GM19193 (cell line): ENCODE measurements around the gene DUSP16.

ENCODE experiments used
- POLR2A ChIP-seq: IDR thresholded peaks from 4 replicates; pipeline ENCODE4 v1.6.1; 2011; ENCODE audit not compliant: insufficient read depth, insufficient read length; ENCODE audit errors: extremely low read depth

Gene DUSP16

DNA sequence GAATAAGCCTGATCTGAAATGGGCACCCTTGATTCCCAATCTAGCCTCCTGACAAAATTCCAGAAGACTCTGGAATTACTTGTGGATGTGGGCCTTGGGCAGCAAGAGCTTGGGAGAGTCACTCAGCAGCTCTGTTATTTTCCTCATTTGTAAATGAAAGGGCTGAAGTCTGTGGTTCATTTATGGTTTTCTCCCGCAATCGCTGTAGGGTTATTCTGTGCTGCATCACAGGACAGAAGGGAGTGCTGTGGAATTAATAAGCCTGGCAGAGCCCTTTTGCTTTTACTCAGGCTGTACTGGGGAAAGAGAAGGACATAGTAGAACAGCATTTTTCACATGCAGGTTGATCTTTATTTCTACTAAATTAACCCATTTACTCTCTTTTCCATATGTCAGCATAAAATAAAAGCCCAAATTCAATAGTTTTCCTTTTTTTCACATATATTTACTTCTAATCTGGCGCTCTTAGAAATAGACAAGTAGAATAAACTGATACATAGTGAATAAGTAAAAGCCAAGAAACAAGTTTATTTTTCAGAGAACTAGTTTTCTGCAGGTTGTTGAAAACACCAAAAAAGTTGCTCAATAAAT, 49.2 kb downstream of the DUSP16 start:
- TF ChIP-seq POLR2A: no peak

DNA sequence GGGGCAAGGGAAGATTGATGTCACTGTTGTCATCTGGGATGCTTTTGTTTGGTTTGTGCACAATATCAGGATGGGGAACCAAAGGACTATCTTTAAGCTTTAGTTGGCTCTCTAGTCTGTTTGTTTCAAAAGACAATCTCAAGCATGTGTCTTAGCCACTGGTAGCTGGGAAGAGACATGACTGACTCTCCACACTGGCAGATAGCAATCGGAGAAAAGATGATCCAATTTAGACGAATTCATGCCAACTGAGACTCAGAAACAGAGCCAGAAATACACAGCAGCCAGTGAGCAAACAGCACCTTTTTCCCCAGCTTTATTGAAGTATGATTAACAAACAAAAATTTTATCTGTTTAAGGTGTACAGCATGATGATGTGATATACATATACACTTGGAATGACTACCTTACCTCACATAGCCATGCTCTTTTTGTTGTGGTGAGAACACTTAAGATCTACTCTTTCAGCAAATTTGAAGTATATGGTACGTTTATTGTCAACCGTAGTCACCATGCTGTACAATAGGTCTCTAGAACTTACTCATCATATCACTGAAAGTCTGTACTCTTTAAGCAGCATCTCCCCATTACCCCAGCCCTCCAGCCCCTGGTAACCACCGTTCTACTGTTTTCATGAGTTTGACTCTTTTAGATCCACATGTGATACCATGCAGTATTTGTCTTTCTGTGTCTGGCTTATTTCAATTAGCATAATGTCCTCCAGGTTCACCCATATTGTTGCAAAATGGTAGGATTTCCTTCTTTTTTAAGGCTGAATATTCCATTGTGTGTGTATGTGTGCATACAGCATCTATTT, 50.6 kb downstream of the DUSP16 start:
- no peak for TF ChIP-seq POLR2A

DNA sequence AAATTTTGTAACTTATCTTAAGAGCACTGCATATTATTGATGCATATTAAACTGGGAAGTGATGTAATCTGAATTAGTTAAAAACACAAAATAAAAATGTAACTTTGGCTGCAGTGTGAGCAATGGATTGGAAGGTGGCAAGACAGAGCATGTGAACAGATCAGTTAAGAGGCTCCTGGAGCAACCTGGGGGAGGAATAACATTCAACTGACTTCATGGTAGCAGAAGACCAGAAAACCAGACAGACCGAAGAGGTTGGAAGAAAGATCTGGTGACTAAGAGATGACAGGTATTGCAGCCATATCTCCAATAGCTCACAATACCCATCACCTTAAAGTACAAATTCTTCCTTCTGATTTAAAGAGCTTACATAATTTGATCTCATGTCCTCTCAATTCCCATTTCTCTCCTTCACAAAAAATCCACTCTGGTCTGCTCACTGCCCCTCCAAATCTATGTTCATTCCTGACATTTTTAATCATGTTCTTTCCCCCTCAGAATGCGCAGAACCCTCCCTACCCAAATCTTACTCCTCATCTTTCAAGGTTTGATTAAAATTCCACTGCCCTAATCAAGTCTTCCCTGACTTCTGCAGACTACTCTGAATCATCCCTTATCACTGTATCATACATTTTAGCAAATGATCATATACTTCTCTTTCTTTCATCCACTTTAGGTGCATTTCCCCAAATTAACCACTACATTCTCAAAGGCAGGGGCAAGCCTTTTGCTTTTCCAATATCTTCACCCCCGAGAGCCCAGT, 51.5 kb downstream of the DUSP16 start:
- no peak for TF ChIP-seq POLR2A

DNA sequence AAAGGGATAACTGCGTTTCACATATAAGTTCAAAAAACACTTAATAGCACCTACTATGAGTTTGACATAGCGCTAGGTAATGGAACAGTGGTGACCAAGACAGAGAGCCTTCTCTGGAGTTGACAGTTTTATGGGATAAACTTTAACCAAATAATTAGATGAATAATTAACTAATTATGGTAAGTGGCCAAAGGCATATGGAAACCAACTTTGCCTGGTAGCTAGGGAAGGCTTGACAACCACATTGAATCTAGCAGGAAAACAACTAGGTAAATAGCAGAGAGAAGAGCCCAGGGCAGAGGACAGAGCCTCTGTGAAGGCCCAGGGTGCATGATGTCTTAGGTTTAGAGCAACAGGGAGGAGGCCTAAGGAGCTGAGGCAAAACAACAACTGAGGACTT, 52.1 kb downstream of the DUSP16 start:
- TF ChIP-seq POLR2A: no peak

DNA sequence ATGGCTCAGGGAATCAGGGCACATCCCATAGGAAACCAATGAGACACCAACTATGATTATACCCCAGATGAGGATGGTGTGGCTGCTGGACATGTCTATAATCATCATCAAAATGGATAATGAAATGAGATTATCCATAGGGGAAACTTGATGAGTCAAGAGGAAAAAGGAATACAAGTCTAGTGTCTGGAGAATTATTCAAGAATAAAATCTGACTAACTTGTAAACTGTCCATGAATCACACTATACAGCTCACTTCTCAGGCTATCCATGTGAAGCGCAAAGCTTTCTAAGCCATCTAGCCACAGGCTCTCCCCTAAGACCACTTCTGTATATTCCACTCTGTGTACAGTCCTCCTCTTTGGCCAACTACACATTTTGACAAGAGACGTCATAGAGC, 52.5 kb downstream of the DUSP16 start:
- TF ChIP-seq POLR2A: no peak

DNA sequence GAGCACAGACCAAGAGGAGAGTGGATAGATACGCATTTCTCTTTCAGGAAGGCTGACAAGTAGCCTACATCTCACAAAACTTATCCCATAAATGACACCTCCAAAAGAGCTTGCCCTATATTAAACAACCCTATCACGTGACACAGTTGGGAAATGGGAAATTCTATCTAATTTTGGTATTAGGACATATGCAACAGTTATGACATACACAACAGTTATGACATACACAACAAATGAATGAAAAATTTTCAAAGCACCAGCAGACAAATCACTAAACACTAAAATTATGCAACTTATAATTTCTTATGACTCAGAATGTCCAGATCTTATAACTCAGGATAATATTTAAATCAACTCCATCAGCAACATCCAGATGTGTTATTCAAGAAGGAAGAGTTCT, 54.1 kb downstream of the DUSP16 start:
- no peak for TF ChIP-seq POLR2A

DNA sequence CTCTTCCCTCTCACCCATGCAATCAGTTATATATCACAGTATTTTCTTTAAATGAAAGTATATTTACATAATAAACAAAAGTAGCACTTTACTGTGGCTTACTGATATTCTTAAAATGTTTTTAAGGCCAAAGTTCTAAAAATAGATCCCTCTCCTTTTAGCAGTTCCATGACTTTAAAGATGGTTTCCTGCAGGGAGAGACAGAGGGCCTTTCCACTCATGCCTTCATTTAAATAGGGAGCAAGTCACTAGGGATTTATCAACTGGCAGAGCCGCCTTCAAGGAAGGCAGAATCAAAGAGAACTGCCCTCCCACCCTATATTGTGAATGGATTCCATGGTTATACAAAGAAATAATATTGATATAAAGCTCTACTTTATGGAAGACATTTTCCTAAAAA, 55.5 kb downstream of the DUSP16 start:
- TF ChIP-seq POLR2A: no peak

DNA sequence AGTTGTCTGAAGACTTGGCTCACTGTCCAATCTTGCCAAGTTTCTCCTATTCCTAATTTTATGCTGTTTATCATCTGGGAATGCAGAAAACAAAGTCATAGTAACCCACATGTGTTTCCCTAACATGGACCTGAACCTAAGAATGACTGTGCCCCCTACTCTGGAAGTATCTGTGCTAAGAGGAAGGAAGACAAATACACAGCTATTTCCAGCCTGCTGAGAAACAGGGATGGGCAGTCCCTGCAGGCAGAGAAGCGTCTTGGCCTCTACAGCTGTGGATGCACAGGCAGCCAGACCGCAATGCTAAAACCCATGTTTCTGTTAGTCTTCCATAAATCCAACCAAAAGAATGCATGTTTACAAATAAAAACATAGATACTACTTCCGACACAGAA, 56.2 kb downstream of the DUSP16 start:
- no peak for TF ChIP-seq POLR2A

DNA sequence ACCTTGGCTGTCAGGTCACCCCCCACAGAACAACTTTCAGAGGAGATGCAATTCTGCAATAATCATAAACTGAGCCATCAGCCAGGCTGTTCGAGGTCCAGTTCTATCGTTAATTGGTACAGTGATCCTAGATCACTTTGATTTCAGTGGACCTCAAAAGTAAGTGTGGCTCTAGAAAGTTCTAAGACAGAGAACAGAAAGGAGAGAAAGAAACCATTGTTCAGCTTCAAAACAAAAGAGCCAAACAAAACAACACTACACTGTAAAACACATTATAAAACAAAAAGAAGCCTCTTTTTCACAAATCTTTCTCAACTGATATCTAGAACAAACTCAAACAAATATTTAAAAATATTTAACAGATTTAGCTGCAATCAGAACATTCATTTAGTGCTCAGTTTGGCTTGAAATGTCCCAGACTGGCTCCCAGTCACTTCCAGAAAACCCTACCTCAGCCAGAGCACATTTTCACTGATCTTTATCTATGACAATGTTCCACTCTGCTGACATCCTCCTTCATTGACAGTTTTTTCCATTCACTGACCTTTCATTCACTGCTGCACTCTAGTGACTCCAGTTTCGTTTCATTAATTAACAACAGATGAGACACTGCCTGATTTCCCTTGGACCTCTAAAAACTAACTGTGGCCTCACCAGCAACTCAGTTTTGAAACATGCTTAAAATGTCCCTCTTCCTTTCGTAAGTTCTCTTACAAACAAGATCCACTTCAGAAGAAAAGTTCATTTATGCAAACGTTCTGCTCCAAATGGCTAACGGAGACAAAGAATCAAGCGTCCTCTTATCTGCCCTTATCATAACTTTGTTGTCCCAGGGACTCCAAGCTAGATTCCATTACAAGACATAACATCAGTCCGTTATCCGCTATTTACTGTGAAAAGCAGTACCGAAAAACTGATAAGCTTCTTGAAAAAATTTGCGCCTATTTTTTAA, 56.8 kb downstream of the DUSP16 start:
- peak; percentile 18 for TF ChIP-seq POLR2A

DNA sequence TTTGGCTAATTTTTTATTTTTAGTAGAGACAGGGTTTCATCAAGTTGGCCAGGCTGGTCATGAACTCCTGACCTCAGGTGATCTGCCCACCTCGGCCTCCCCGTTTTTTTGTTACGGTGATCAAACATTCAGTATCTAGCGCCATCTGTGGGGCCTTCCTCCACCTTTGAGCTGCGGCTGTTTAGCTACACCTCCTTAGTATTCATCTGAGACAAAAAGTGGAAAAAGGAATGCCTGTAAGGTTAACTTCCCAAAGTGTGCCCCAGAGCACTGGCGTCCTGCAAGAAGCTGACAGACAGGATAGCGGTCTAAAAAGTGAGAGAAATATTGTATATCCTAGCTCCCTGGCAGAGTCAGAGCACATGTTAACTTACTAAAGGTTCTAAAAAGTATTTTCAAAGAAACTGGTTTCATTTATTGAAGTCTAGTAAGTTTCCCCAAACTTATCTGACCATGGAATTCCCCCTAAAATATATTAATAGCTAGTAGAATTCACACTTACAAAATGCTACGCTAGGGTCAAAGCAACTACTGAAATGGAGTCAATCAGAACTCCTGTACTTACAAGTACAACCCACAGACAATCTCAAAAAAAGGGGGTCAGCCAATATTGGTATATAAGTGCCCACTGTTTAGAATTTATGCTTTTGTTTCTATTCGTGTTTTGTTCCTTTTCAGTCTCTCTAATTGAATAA, 59.1 kb downstream of the DUSP16 start:
- no peak for TF ChIP-seq POLR2A

DNA sequence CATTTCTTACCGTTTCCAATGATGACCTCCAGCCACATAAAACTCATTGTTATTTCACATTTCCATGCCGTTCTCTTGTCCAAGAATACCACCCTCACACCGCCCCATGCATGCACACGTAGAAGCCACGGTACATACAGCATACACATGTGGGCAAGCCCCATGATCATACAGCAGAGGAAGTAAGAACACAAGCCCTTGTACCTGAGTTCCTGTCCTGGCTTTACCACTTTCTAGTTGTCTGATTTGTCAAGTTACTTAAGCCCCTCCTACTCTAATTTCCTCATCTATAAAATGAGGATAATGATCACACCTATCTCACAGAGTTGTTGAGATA, 59.9 kb downstream of the DUSP16 start:
- TF ChIP-seq POLR2A: no peak

DNA sequence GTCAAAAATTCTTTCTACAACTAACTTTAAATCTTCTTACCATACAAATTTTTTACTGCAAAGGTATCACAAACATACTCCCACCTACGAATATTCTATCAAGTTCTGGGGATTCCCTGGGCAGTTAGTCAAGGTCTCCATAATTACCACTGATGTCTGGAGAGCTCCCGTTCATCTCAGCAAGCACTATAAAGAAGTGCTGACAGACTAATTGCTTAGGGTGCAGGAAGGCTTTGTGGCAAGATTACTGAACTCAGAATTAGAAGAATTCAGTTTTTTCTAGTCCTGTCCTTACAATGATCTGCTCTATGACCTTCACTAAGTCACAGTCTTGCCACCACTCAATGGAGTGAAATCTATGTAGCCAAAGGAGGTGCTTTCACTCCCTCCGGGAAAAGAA, 61.5 kb downstream of the DUSP16 start:
- no peak for TF ChIP-seq POLR2A

DNA sequence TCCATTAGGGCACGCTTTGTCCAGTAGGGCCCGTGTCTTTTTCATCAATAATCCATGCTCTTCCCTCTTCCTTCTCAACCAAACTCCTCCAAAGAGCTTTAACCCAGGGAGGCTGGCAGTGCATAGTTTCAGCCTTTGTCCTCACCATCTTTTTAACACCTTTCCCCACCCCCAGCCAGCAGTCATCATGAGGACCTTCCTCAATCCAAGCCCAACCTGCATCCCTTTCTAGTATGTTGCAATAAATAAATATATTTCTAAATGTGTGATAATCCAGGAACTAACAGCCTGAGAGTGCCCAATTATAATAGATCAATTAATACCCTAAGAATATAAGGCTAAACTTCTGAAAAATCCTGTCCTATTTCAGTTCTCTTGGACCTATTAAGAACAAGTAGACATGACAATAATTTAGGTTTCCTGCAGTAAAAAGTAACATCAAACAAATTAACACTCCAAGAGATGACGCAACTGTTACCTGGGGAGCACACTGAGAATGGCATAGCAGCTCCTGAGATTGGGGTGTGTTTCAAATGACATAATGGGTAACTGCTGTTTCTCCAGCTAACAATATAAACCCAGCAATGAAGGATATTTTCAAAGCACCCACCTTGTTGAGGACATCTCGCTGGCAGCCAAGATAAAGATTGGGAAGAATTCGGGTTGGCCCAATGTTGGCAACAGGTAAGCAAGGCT, 62.6 kb downstream of the DUSP16 start:
- no peak for TF ChIP-seq POLR2A

DNA sequence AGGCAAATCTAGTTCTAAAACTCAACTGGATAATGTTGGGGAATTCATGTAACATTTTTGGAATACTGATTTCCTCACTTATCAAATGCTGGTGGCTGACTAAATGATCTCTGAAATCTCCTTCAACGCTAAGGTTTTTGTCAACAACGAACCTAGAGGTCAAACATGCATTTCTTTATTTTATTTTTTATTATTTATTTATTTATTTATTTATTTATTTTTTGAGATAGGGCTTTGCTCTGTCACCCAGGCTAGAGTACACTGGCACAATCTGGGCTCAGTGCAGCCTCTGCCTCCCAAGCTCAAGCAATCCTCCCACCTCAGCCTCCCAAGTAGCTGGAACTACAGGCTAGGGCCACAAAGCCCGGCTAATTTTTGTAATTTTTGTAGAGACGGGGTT, 64.5 kb downstream of the DUSP16 start:
- TF ChIP-seq POLR2A: no peak
